Measurements from ENCODE around the gene KLK1. TPM values are rescaled to one million over a fixed set of nuclear protein-coding genes. Genes with fewer than 3 reads are reported as not detected.
"Not testable (repeated sequence)": the region's sequence is repeated elsewhere in the genome, so short reads cannot be mapped to it uniquely, and the experiment has no call there.

The KLK1 gene
- total RNA-seq, 2 experiments from 2014 or later, result 0.29 TPM; not detected in 1

DNA sequence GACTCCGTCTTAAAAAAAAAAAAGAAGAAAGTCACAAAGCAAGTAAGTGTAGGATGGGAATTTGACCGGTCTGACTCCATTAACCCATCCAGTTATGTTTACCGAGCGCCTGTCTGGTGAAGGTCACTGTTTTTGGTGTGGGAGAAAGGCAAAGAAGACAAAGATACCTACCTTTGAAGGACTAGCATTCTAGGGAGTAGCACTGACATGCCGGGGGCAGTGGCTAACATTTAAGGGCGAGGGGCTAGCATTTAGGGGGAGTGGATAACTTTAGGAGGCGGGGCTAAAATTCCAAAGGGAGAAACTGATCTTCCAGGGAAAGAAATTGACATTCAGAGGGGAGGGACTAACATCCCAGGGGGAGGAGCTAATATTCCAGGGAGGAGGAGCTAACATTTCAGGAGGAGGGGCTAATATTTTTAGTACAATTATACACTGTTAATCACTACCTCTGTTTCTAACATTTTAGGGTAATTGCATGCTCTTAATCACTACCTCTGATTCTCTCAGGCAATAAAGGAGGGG is 44.6 kb downstream of the KLK1 start:
- CTCF ChIA-PET, result interaction anchor here (0.6 to 1.3 kb wide), 5 partner anchors 54 to 292 kb away, joined by 3 to 4 read pairs (median 3); no protein-coding TSS in a partner anchor
- POLR2A ChIA-PET, result no interaction called here

DNA sequence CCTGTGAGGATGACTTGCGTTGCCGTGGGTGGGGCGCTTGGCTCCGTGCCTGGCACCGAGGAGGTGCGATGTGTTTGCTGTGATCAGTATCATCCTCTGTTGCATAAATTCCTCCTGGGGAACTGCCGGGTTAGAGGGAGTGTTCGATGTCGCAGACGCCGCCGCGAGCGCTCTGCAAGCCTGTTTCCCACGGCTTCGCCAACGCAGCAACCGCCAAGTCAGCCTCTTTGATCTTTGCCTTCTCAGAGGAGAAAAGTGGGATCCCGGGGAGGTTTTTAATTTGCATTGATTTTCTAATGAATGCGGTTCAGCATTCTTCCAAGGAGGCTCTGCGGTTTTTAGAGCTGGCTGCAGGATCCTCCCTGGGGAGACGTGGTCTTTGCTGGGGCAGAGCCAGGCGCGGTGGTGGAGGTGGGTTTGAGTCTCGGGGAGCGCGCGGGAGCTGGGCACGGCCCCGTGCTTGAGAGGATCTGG is 45.7 kb downstream of the KLK1 start:
- ChIA-PET POLR2A (no interaction called here), CTCF (interaction anchor here (0.9 to 1.3 kb wide), 2 partner anchors 53 to 144 kb away, joined by 3 read pairs; no protein-coding TSS in a partner anchor)

DNA sequence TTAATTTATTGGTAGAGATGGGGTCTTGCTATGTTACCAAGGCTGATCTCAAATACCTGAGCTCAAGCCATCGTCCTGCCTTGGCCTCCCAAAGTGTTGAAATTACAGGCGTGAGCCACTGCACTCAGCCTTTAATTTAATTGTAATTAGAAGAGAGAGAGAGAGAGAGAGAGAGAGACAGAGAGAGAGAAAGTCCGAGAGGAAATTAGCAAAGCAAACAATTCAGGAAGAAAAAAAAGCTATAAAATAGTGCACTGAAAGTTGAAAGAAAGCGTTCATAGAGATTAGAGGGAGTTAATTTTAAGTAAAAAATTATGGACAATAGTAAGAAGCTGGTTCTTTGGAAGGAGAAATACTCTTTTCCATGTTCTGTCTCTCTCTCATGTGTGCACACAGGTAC is 46.3 kb downstream of the KLK1 start:
- POLR2A ChIA-PET, result interaction anchor here (0.6 kb wide), 1 partner anchor 15 kb away, joined by 4 read pairs; no protein-coding TSS in a partner anchor
- CTCF ChIA-PET, result interaction anchor here (0.9 kb wide), 1 partner anchor 76 kb away, joined by 3 read pairs; no protein-coding TSS in a partner anchor

DNA sequence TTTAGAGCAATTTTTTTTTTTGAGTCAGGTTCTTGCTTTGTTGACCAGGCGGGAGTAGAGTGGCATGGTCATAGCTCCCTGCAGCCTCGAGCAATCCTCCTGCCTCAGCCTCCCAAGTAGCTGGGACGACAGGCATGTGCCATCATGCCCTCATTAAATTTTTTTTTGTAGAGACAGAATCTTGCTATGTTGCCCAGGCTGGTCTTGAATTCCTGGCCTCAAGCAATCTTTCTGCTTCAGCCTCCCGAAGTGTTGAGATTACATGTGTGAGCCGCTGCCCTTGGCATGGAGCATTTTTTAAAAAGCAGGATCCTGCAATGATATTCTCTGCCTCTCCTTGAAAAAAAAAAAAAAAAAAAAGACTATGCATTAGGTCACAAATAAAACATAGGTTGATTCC is 47.5 kb downstream of the KLK1 start:
- ChIA-PET POLR2A (no interaction called here), CTCF (no interaction called here)

DNA sequence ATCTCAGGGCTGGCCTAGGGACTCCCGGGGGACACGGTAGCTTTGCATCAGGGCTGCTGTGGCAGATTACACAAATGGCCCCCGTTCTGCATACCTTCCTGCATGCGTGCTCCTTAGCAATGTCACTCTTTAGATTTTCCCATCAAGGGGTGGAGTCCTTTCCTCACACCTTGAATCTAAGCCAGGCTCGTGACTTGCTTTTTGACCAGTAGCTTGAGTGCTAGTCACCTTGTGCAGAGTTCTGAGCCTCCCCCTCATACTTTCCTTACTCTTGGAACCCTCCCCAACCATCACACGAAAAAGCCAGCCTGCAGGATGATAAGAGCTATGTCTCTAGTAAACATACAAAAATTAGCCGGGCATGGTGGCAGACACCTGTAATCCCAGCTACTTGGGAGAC is 50.1 kb downstream of the KLK1 start:
- CTCF ChIA-PET, result not testable (repeated sequence)

DNA sequence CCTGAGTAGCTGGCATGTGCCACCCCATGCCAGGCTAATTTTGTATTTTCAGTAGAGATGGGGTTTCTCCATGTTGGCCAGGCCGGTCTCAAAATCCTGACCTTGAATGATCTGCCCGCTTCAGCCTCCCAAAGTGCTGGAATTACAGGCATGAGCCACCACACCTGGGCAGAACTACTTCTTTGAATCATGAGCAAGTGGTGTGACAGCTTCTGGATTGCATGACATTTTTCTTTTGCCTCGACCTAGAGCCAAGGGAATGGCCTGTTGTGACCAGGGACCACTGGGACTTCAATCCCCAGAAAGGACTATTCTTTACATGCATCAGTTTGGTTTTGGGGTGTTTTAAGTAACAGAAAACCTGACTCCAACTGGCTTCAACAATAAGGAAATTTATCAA is 50.7 kb downstream of the KLK1 start:
- POLR2A ChIA-PET, CTCF ChIA-PET: not testable (repeated sequence)

More for the DNA sequence above, 50.1 kb downstream of the KLK1 start:
- POLR2A ChIA-PET, result not testable (repeated sequence)

- POLR2A ChIA-PET, result no interaction called here
Measured at GRCh38 chr19:50772476-50772875, 51.1 kb downstream of the KLK1 start.

DNA sequence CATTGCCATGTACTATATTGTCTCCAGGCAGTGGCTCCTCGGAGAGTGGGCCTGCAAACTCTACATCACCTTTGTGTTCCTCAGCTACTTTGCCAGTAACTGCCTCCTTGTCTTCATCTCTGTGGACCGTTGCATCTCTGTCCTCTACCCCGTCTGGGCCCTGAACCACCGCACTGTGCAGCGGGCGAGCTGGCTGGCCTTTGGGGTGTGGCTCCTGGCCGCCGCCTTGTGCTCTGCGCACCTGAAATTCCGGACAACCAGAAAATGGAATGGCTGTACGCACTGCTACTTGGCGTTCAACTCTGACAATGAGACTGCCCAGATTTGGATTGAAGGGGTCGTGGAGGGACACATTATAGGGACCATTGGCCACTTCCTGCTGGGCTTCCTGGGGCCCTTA is 52.7 kb downstream of the KLK1 start:
- CTCF ChIA-PET, result no interaction called here
- POLR2A ChIA-PET, result interaction anchor here (0.6 kb wide), 1 partner anchor 104 kb away, joined by 5 read pairs; no protein-coding TSS in a partner anchor

More at GRCh38 chr19:50772476-50772875, 51.1 kb downstream of the KLK1 start:
- CTCF ChIA-PET, result no interaction called here

GRCh38 chr19:50770164-50770563 is 53.4 kb downstream of the KLK1 start, which contains the start of gene GPR32:
GPR32 (plus strand) TSS chr19:50770464; CDS start chr19:50770601, 137 bp downstream.
- ChIA-PET POLR2A (interaction anchor here (0.6 kb wide), 1 partner anchor 105 kb away, joined by 5 read pairs; no protein-coding TSS in a partner anchor), CTCF (interaction anchor here (0.7 kb wide), 1 partner anchor 990 kb away, joined by 6 read pairs; no protein-coding TSS in a partner anchor)

Other genes starting within 250 kb of the KLK1 start
- gene SYT3, start 183.9 kb downstream of the KLK1 start, total RNA-seq, result under 1 TPM; 0.11 to 0.50 TPM
- gene C19orf81, start 174.3 kb downstream of the KLK1 start, total RNA-seq, result under 1 TPM; 0.44 to 0.67 TPM
- not detected for gene SHANK1, start 104.0 kb downstream of the KLK1 start, total RNA-seq
- under 1 TPM; 0.63 to 0.70 TPM for gene CLEC11A, start 100.4 kb downstream of the KLK1 start, total RNA-seq
- gene GPR32, start 53.3 kb downstream of the KLK1 start, total RNA-seq, result not detected
- gene ACP4, start 33.4 kb downstream of the KLK1 start, total RNA-seq, result not detected
- gene KLK15, start 9.8 kb upstream of the KLK1 start, total RNA-seq, result not detected
- gene KLK3, start 31.1 kb upstream of the KLK1 start, total RNA-seq, result not detected
- not detected for gene KLK2, start 49.7 kb upstream of the KLK1 start, total RNA-seq
- not detected for gene KLK4, start 87.6 kb upstream of the KLK1 start, total RNA-seq
- gene KLK5, start 129.3 kb upstream of the KLK1 start, total RNA-seq, result not detected
- not detected for gene KLK6, start 145.8 kb upstream of the KLK1 start, total RNA-seq
- gene KLK7, start 160.1 kb upstream of the KLK1 start, total RNA-seq, result not detected
- not detected for gene KLK8, start 177.8 kb upstream of the KLK1 start, total RNA-seq
- not detected for gene KLK10, start 195.9 kb upstream of the KLK1 start, total RNA-seq
- not detected for gene KLK11, start 202.8 kb upstream of the KLK1 start, total RNA-seq
- not detected for gene KLK12, start 211.2 kb upstream of the KLK1 start, total RNA-seq
- not detected for gene KLK13, start 241.3 kb upstream of the KLK1 start, total RNA-seq

Measured in activated CD8-positive, alpha-beta memory T cell treated with anti-CD3 and anti-CD28 coated beads for 36 hours (primary cell).